Endometrium (tissue), 2 donors: Measurements from ENCODE around the gene CXCL16.

Source experiments
- FAIRE-seq: peaks from 2 replicates; lab custom pipeline; 2012; peaks lifted over from hg19 to GRCh38; lab: Jason Lieb, UNC
- donor health status: control.
- donor health status: control.

The CXCL16 gene

GRCh38 chr17:4739122-4740024 is at the start of gene CXCL16, which contains the start of gene ZMYND15:
Gene CXCL16 (minus strand): TSS chr17:4739928. CDS start chr17:4739339, 589 bp downstream.
Gene ZMYND15 (plus strand): TSS chr17:4739833. CDS start chr17:4740549, 716 bp downstream.
- no peak for FAIRE-seq

- FAIRE-seq, result no peak
Observed at GRCh38 chr17:4788807-4789700, 49.3 kb upstream of the CXCL16 start, which contains the start of gene GLTPD2. Gene GLTPD2 (plus strand): TSS chr17:4788964. CDS start chr17:4789012, 48 bp downstream.

GRCh38 chr17:4788159-4788806 is 48.6 kb upstream of the CXCL16 start:
- no peak for FAIRE-seq

GRCh38 chr17:4786516-4786915 is 46.8 kb upstream of the CXCL16 start:
- FAIRE-seq, result no peak

DNA sequence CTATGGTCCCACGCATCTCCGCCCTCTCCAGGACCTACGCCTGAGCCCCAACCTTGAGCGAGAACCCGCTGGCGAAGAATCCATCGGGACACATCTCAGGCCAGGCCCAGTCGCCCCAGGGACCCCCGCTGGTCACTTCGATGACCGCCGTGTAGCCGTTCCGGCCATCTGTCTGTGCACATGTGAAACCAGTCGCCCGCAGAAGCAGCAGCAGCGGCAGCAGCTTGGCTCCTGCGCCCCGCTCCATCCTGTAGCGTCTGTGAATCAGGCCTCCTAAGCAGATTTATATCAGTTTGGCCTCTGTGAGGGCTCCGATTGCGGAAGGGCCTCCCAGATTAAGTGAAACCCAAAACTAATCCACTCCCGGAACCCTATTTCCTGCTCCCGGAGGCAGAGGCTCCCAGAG is 46.4 kb upstream of the CXCL16 start, which contains the start of gene VMO1:
Gene VMO1 (minus strand): TSS at position 259 of the 406 bp plus-strand sequence. CDS start 12 bp downstream, at position 247.
- FAIRE-seq, result no peak

GRCh38 chr17:4785311-4786105 is 45.8 kb upstream of the CXCL16 start:
- FAIRE-seq, result no peak

DNA sequence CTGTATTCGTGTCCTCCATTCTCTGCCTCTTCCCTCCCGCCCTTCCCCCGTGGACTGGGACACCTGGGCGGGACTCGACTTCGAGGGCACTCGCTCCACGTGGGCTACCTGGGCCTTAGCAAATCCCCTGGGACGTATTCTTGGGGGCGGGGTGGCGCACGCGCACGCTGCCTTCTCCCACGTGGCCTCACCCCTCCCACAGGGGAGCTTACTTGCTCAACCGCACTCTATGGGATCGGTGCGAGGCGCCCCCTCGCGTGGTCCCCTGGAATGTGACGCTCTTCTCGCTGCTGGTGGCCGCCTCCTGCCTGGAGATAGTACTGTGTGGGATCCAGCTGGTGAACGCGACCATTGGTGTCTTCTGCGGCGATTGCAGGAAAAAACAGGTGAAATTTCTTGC is 42.9 kb upstream of the CXCL16 start:
- no peak for FAIRE-seq

DNA sequence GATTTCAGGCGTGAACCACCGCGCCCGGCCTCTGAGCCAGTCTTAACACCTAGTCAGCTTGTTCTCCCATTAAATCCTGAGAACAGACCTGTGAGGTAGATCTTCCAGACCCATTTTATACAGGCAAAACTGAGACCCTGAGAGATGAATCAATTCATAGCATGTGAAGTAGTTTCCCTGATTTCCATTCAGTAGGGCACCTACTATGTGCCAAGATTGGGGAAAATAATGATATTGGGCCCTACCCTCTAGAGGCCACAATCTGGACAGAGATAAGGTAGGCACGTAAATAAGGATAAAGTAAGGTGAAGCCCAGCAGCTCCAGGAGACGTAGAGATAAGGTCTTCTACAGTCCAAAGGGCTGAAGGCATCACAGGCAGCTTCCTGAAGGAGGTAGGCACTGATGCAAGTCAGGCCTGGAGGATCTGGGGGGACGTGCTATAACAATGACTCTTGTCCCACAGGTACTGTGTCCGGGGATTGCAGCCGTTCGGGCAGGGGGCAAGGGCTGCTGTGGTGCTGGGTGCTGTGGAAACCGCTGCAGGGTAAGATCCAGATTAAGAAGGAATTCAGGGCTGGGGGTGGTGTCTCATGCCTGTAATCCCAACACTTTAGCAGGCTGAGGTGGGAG is 40.7 kb upstream of the CXCL16 start:
- no peak for FAIRE-seq

GRCh38 chr17:4777969-4778760 is 38.4 kb upstream of the CXCL16 start:
- FAIRE-seq, result no peak

GRCh38 chr17:4772235-4772613 is 32.5 kb upstream of the CXCL16 start:
- no peak for FAIRE-seq

DNA sequence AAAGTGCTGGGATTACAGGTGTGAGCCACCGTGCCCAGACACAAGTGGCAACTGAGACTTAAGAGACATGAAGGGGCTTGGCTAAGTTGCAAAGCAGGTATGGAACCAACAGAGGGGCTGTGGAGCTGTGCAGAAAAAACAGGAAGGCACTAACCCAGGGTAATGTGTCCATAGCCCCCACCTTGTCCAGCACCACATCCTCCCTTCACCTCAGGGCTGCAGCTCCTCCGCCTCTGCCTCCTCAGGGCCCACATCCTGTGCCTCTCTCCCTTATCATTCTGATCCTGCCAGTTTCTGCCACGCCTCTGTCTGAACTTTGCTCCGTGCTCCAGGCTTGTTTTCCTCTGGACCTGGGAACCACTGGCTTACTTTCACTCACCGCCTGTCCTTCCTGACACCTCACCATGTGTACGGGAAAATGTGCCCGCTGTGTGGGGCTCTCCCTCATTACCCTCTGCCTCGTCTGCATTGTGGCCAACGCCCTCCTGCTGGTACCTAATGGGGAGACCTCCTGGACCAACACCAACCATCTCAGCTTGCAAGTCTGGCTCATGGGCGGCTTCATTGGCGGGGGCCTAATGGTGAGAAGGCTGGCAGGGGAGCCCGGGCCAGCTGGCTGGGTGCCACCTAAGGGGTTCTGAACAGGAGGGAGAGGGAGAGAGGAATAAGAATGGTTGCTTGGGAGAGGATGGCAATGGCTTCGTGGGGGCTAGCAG is 31.9 kb upstream of the CXCL16 start, which contains the start of gene TM4SF5:
Gene TM4SF5 (plus strand): TSS at position 368 of the 716 bp plus-strand sequence. CDS start 37 bp downstream, at position 405.
- FAIRE-seq, result no peak

GRCh38 chr17:4769628-4770027 is 29.9 kb upstream of the CXCL16 start:
- FAIRE-seq, result no peak

DNA sequence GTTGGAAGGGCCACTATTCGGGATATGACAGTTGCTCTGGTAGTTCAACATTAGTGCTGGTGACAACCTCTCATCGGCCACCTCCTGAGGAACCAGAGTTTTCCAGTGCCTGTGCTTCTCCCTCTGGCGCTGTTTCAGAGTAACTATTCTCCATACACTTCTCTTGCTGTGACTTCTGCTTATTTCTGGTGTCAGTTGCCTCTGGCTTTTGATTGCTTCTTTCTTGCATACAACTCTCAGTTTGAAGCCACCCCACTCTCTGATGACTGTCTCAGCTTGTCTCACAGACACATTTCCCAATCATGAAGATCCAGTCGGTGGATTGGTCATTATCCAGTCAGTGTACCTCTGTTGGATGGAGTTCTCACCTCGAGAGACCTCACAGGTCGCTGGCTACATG is 28.6 kb upstream of the CXCL16 start:
- no peak for FAIRE-seq

DNA sequence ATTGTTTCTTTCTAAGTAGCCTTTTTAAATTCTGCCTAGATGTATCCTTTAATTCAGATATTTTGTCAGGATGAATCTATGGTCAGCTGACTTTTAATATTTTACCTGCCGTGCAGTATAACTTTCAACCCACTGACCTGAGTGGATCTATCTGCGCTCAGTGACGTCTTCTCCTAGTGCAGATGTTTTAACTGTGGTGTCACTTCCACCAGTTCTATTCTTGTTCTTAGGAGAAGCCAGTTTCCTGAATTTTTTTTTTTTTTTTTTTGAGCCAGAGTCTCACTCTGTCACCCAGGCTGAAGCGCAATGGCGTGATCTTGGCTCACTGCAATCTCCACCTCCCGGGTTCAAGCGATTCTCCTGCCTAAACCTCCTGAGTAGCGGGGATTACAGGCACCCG is 27.0 kb upstream of the CXCL16 start:
- FAIRE-seq, result no peak

GRCh38 chr17:4766201-4766600 is 26.5 kb upstream of the CXCL16 start:
- no peak for FAIRE-seq

- FAIRE-seq, result no peak
Observed at GRCh38 chr17:4764595-4764994, 24.9 kb upstream of the CXCL16 start.

- FAIRE-seq, result no peak
Observed at GRCh38 chr17:4759776-4760236, 20.1 kb upstream of the CXCL16 start.

GRCh38 chr17:4753392-4753791 is 13.7 kb upstream of the CXCL16 start:
- no peak for FAIRE-seq

DNA sequence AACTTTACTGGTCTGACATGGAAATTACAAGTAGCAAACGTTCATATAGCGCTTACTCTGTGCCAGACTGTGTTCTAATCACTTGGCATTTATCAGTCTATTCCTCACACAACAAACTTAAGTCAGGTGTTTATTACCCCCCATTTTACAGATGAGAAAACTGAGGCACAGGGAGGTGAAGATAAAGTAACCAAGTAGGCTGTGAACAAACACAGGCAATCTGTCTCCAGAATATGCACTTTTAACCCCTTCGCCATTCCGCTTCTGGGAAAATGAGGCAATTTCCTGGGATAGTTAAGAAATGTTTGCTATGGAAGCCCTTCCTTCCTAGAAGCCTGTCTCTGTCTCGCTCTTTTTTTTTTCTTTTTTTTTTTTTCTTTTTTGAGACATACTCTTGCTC is 12.2 kb upstream of the CXCL16 start:
- no peak for FAIRE-seq
